ENCODE measurements around the gene ZDHHC8.

ZDHHC8 gene

DNA sequence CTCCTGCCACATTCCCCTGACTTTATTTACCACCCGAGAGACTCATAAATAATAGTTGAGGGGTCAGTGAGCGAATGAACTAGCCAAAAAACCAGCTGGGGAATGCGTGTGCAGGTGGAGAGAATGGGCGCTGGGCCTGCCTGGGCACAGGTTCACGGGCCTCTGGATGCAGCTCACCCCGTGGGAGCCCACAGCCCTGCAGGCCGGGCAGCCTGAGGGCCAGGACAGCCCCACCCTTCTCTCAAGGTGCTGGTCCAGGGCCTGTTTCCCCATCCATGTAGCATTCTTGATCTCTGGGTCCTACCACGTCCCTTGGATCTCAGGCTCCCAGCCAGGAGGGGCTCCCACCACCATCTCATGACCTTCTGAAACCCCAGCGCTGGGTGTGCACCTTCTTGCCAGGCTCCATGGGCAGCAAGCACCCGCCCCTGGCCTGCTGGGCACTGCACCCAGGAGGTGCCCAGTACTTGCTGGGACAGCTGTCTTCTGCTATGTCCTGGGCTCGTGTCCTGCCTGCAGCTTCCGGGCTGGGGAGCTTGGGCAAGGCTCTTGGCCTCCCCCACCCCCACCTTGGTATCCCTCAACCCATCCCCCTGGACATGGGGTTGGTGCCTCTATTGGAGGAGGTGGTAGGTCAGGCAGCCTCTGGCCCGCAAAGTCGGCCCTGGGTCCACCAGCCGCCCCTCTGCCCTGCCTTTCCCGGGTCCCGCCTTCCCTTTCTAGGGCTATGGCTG is 62.3 kb downstream of the ZDHHC8 start:
- DNase-seq (ENCODE audit: low read depth) = no peak

DNA sequence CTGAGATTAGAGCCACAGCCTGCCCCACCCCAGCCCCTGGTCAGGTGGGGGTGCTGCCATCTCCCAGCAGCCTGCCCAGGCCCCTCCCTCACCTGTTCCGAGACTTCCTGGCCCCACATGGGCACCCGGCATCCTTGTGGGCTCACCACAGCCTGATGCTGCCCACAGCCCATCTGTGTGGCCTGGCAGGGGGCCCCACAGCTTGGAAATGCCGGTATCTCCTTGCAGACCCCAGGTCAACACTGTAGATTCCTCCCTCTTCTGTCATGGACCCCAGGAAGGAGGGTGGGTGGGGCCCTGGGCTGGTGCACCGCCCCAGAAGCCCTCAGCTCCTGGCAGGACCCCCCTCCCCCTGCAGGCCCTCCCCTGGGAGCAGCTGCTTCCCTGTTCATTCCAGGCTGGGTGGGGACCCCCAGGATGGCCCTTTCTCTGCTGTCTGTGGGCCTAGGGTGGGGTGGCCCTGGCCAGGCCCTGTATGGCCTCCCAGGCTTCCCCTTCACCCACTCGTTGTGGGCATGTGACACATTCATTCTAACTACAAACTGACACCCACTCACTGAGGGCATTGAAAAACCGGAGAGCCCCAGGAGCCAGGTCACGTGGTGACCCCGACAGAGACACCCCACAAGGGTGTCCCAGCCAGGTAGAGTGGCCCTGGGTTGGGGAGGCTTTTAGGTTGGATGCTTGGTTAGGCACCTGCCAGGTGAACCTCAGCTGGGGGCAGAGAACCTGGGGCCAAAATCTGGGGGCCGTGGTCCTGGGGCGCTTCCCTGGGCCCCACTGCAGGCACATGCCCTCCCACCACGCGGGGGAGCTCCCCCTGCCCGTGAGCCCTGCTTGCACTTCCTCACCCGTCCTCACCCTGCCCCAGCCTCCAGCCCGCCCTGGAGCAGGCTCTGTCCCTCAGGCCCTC is 63.3 kb downstream of the ZDHHC8 start:
- DNase-seq (ENCODE audit: low read depth) = no peak

DNA sequence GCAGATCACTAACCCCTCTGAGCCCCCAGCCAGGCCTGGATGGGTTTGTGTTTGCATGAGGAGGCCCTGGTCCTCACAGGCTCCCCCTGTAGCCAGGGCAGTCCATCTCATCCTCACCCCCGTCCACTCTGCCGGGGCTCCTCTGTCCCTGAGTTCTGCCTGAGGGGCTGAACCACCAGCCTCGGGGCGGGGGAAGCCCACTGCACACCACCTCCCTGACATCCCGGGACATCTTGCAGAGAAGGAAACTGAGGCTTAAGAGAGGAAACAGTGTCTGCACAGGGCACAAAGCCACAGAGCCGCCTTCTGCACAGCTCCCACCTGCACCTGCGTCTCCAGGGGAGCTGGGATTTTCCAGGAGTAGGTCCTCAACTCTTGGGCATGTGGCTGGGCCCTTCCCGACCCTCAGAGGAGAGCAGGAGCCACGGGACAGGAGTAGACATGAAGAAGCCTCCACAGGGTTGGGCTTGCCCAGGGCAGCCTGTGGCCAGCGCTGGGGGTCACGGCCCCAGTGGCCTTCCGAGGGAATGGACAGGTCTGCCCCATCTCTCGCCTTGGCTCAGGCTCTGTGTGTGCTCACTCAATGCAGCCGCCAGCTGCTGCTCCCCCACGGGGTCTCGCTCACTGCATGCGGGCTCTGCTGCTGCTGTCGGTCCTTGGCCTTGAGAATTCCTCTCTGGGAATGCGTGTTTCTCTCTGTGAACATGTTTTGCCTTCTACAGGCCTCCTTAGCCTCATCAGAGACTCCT is 64.7 kb downstream of the ZDHHC8 start:
- DNase-seq (ENCODE audit: low read depth) = no peak

Data from ELR (cell line).